NCI-H2107 (cell line): ENCODE data around the gene CT47A7.
"Not testable (repeated sequence)": the region's sequence is repeated elsewhere in the genome, so short reads cannot be mapped to it uniquely, and the experiment has no call there.

Experiments
- DNase-seq: peaks from one replicate; lab custom pipeline; 2025; lab: John Stamatoyannopoulos, UW

CT47A7 gene

DNA sequence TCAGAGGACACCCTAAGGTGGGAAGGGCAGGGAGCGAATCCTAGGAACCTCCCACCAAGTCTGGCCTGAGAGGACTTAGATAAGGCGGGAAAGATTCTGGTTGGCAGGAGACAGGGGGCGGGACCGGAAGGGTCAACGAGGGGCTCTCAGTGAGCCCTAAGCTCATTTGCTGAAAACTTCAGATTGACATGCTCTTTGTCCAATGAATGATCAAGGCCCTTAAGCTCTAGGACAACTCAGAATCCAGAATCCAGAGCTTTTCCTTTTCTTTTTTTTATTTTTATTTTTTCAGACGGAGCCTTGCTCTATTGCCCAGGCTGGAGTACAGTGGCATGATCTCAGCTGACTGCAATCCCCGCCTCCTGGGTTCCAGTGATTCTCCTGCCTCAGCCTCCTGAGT is at the start of gene CT47A7:
Gene CT47A7 (minus strand): TSS at position 101 of the 400 bp plus-strand sequence. CDS start 255 bp downstream, outside the sequence.
- DNase-seq = not testable (repeated sequence)

GRCh38 chrX:121000589-121000988 is 44.2 kb upstream of the CT47A7 start:
- DNase-seq = no peak

GRCh38 chrX:120999413-120999812 is 43.0 kb upstream of the CT47A7 start:
- no peak for DNase-seq

GRCh38 chrX:120985660-120986059 is 29.3 kb upstream of the CT47A7 start, which contains the start of gene CT47A1:
Gene CT47A1, minus strand, starts transcription at chrX:120985760. Its CDS starts 231 bp downstream, at chrX:120985529.
- not testable (repeated sequence) for DNase-seq
